Naive thymus-derived CD4-positive, alpha-beta T cell (primary cell): ENCODE measurements around the gene FRMPD4. TPM values are rescaled to one million over a fixed set of nuclear protein-coding genes. Genes with fewer than 3 reads are reported as not detected.

Experiments
- ATAC-seq: fragments of 150-1000 bp; cut with Tn5 transposase; 2 replicates; pipeline ENCODE4 v1.10.0; 2021; ENCODE audit warnings: mild to moderate bottlenecking, moderate library complexity
- CTCF ChIA-PET: fragments of 350-600 bp; sonication (Branson Sonifier 250); formaldehyde crosslinking; loops from one replicate; lab custom pipeline; 2021; ENCODE audit warnings: antibody characterized with exemption; lab: Charles Lee
- POLR2A ChIA-PET: fragments of 350-600 bp; sonication (Branson Sonifier 250); formaldehyde crosslinking; loops from one replicate; lab custom pipeline; 2021; ENCODE audit warnings: antibody characterized with exemption, inconsistent platforms; lab: Charles Lee
- DNase-seq, 9 donors: peaks; one replicate each; pipeline versions ENCODE4 v3.0.0 to v3.0.0-alpha.2; 2020 to 2022; ENCODE audit warnings: mixed read lengths in 1 of 9
- H3K27ac ChIP-seq: one replicate; pipeline ENCODE4 v1.7.0; 2013; ENCODE audit warnings: mild to moderate bottlenecking, low read depth, low read length, moderate library complexity
- H3K27me3 ChIP-seq, 2 donors: one replicate each; pipeline ENCODE4 v1.7.0; 2013; ENCODE audit warnings: low read length in 2 of 2, mild to moderate bottlenecking in 2 of 2, moderate library complexity in 2 of 2; ENCODE audit not compliant: control insufficient read depth in 2 of 2, insufficient read depth in 2 of 2
- H3K36me3 ChIP-seq, 3 experiments: 1 replicate in 2 of 3; 2 replicates in 1 of 3; pipeline ENCODE4 v1.7.0; 2013; ENCODE audit warnings: low read length in 3 of 3, mild to moderate bottlenecking in 3 of 3, moderate library complexity in 1 of 3; ENCODE audit not compliant: insufficient read depth in 3 of 3, control insufficient read depth in 2 of 3
- H3K4me1 ChIP-seq, 2 donors: one replicate each; pipeline ENCODE4 v1.7.0; 2013; ENCODE audit warnings: low read length in 2 of 2, mild to moderate bottlenecking in 2 of 2, moderate library complexity in 1 of 2; ENCODE audit not compliant: control insufficient read depth in 2 of 2, insufficient read depth in 2 of 2
- H3K4me3 ChIP-seq: 2 replicates; pipeline ENCODE4 v1.7.0; 2013; ENCODE audit warnings: mild to moderate bottlenecking, low read length
- H3K9me3 ChIP-seq, 3 experiments: 1 replicate in 2 of 3; 2 replicates in 1 of 3; pipeline ENCODE4 v1.7.0; 2013; ENCODE audit warnings: low read length in 3 of 3; ENCODE audit not compliant: control insufficient read depth in 2 of 3
- H3K27ac Mint-ChIP-seq, 9 donors: one replicate each; pipeline ENCODE4 v1.8.0; 2020 to 2022; ENCODE audit warnings: mixed read lengths in 9 of 9, mild to moderate bottlenecking in 8 of 9, moderate library complexity in 5 of 9, inconsistent platforms in 2 of 9
- H3K27me3 Mint-ChIP-seq, 5 donors: one replicate each; pipeline ENCODE4 v1.8.0; 2021 to 2022; ENCODE audit warnings: mixed read lengths in 5 of 5, mild to moderate bottlenecking in 1 of 5
- H3K36me3 Mint-ChIP-seq, 5 donors: one replicate each; pipeline ENCODE4 v1.8.0; 2020 to 2022; ENCODE audit warnings: mixed read lengths in 5 of 5, mild to moderate bottlenecking in 3 of 5, inconsistent platforms in 1 of 5
- H3K4me1 Mint-ChIP-seq, 7 donors: one replicate each; pipeline ENCODE4 v1.8.0; 2020 to 2022; ENCODE audit warnings: mixed read lengths in 7 of 7, mild to moderate bottlenecking in 3 of 7, inconsistent platforms in 1 of 7
- H3K4me3 Mint-ChIP-seq, 10 donors: one replicate each; pipeline ENCODE4 v1.8.0; 2020 to 2022; ENCODE audit warnings: mild to moderate bottlenecking in 10 of 10, mixed read lengths in 10 of 10, moderate library complexity in 6 of 10, inconsistent platforms in 2 of 10
- H3K9me3 Mint-ChIP-seq, 11 donors: one replicate each; pipeline ENCODE4 v1.8.0; 2020 to 2022; ENCODE audit warnings: mixed read lengths in 11 of 11, mild to moderate bottlenecking in 4 of 11, inconsistent platforms in 1 of 11, moderate library complexity in 1 of 11
- intact Hi-C, 2 donors: fragments of 100-400 bp; cut with micrococcal nuclease; formaldehyde crosslinking; loops; one replicate each; pipeline ENCODE4 v1.15.1; 2023
- polyA plus RNA-seq, 2 donors: library from polyadenylated mRNA; unstranded; fragments of 300-500 nt; fragmentation: Illumina TruSeq; gene quantifications; one replicate each; pipeline ENCODE4 v1.2.3, GENCODE V29; 2021
- total RNA-seq, 6 experiments: library from RNA in 5 of 6; stranded (reverse) in 5 of 6; gene quantifications; 1 replicate in 5 of 6; 2 replicates in 1 of 6; pipeline ENCODE4 v1.2.3 and lab custom pipeline; 2021 to 2026

Gene FRMPD4
- total and polyA plus RNA-seq, 7 experiments from 2014 or later, result not detected

GRCh38 chrX:12610079-12610478 lies 471.8 kb downstream of the FRMPD4 start:
- CTCF ChIA-PET, result interaction anchor here (0.6 kb wide), 1 partner anchor 154 kb away, joined by 3 read pairs; no protein-coding TSS in a partner anchor
- H3K4me3 Mint-ChIP-seq, result no peak overlapping the region
- ATAC-seq (peak; percentile 26), DNase-seq (no peak)
- H3K27ac Mint-ChIP-seq, result no peak overlapping the region
- peaks cover 0 to 12% (median 3%) of the 10 kb centered on the region in 5 donors for H3K27me3 Mint-ChIP-seq
- Histone ChIP-seq H3K4me3 (no peak overlapping the region), H3K27ac (no peak overlapping the region), H3K4me1 (no peaks in the 10 kb centered on the region), H3K36me3 (no peaks in the 10 kb centered on the region), H3K9me3 (no peaks in the 10 kb centered on the region), H3K27me3 (no peaks in the 10 kb centered on the region)
- intact Hi-C loops, result no loop called here
- no peaks in the 10 kb centered on the region for H3K4me1 Mint-ChIP-seq
- peaks cover 0 to 4% (median 0%) of the 10 kb centered on the region in 11 donors for H3K9me3 Mint-ChIP-seq
- POLR2A ChIA-PET, result no interaction called here
- no peaks in the 10 kb centered on the region for H3K36me3 Mint-ChIP-seq

GRCh38 chrX:12611471-12611870 lies 473.2 kb downstream of the FRMPD4 start:
- H3K4me1 Mint-ChIP-seq, result no peaks in the 10 kb centered on the region
- ChIA-PET CTCF (no interaction called here), POLR2A (no interaction called here)
- H3K27me3 ChIP-seq, result no peaks in the 10 kb centered on the region
- ATAC-seq, result no peak
- peaks cover 0 to 4% (median 0%) of the 10 kb centered on the region in 11 donors for H3K9me3 Mint-ChIP-seq
- no peaks in the 10 kb centered on the region for H3K9me3 ChIP-seq
- H3K36me3 ChIP-seq, result no peaks in the 10 kb centered on the region
- no peak for DNase-seq
- H3K36me3 Mint-ChIP-seq, result no peaks in the 10 kb centered on the region
- no peaks in the 10 kb centered on the region for H3K4me1 ChIP-seq
- no peak overlapping the region for H3K27ac ChIP-seq
- intact Hi-C loops, result no loop called here
- no peak overlapping the region for H3K27ac Mint-ChIP-seq
- no peak overlapping the region for H3K4me3 Mint-ChIP-seq
- no peak overlapping the region for H3K4me3 ChIP-seq
- H3K27me3 Mint-ChIP-seq, result peaks cover 0 to 12% (median 0%) of the 10 kb centered on the region in 5 donors

GRCh38 chrX:12614266-12614665 lies 476.0 kb downstream of the FRMPD4 start:
- Histone ChIP-seq H3K4me1 (no peaks in the 10 kb centered on the region), H3K4me3 (no peak overlapping the region), H3K27ac (no peak overlapping the region), H3K27me3 (no peaks in the 10 kb centered on the region), H3K36me3 (no peaks in the 10 kb centered on the region), H3K9me3 (no peaks in the 10 kb centered on the region)
- H3K9me3 Mint-ChIP-seq, result peaks cover 0 to 2% (median 0%) of the 10 kb centered on the region in 11 donors
- ATAC-seq (no peak), DNase-seq (no peak)
- no peak overlapping the region for H3K27ac Mint-ChIP-seq
- ChIA-PET POLR2A (no interaction called here), CTCF (no interaction called here)
- no peaks in the 10 kb centered on the region for H3K27me3 Mint-ChIP-seq
- intact Hi-C loops, result no loop called here
- H3K4me3 Mint-ChIP-seq, result no peak overlapping the region
- no peaks in the 10 kb centered on the region for H3K4me1 Mint-ChIP-seq
- H3K36me3 Mint-ChIP-seq, result no peaks in the 10 kb centered on the region

- POLR2A ChIA-PET, result no interaction called here
These were observed 476.8 kb downstream of the FRMPD4 start for GRCh38 chrX:12615061-12615460.

GRCh38 chrX:12617241-12617640 lies 479.0 kb downstream of the FRMPD4 start:
- Mint-ChIP-seq H3K27me3 (no peaks in the 10 kb centered on the region), H3K4me1 (no peaks in the 10 kb centered on the region), H3K36me3 (no peaks in the 10 kb centered on the region), H3K9me3 (peaks cover 0 to 18% (median 0%) of the 10 kb centered on the region in 11 donors), H3K27ac (no peak overlapping the region), H3K4me3 (no peak overlapping the region)
- H3K4me3 ChIP-seq, result no peak overlapping the region
- ATAC-seq (no peak), DNase-seq (no peak)
- POLR2A ChIA-PET, result no interaction called here
- intact Hi-C loops, result no loop called here
- no peaks in the 10 kb centered on the region for H3K9me3 ChIP-seq
- CTCF ChIA-PET, result no interaction called here
- no peaks in the 10 kb centered on the region for H3K36me3 ChIP-seq
- no peaks in the 10 kb centered on the region for H3K4me1 ChIP-seq
- H3K27me3 ChIP-seq, result no peaks in the 10 kb centered on the region
- H3K27ac ChIP-seq, result no peak overlapping the region

More at GRCh38 chrX:12615061-12615460, 476.8 kb downstream of the FRMPD4 start:
- H3K27me3 ChIP-seq, result no peaks in the 10 kb centered on the region
- Mint-ChIP-seq H3K27ac (no peak overlapping the region), H3K4me3 (no peak overlapping the region), H3K27me3 (no peaks in the 10 kb centered on the region), H3K36me3 (no peaks in the 10 kb centered on the region), H3K9me3 (peaks cover 0 to 6% (median 0%) of the 10 kb centered on the region in 11 donors), H3K4me1 (no peaks in the 10 kb centered on the region)
- CTCF ChIA-PET, result no interaction called here
- intact Hi-C loops, result no loop called here
- DNase-seq (no peak), ATAC-seq (no peak)
- no peaks in the 10 kb centered on the region for H3K9me3 ChIP-seq
- no peaks in the 10 kb centered on the region for H3K36me3 ChIP-seq
- no peaks in the 10 kb centered on the region for H3K4me1 ChIP-seq
- H3K4me3 ChIP-seq, result no peak overlapping the region
- no peak overlapping the region for H3K27ac ChIP-seq

GRCh38 chrX:12647230-12647629 lies 509.0 kb downstream of the FRMPD4 start:
- no peaks in the 10 kb centered on the region for H3K36me3 ChIP-seq
- intact Hi-C loops, result no loop called here
- H3K36me3 Mint-ChIP-seq, result no peaks in the 10 kb centered on the region
- no peaks in the 10 kb centered on the region for H3K9me3 ChIP-seq
- no peak overlapping the region for H3K4me3 Mint-ChIP-seq
- no peak overlapping the region for H3K4me3 ChIP-seq
- peaks cover 0 to 21% (median 4%) of the 10 kb centered on the region in 5 donors for H3K27me3 Mint-ChIP-seq
- H3K27ac Mint-ChIP-seq, result no peak overlapping the region
- CTCF ChIA-PET, result no interaction called here
- peaks cover 0 to 6% (median 0%) of the 10 kb centered on the region in 11 donors for H3K9me3 Mint-ChIP-seq
- POLR2A ChIA-PET, result no interaction called here
- ATAC-seq (no peak), DNase-seq (no peak)
- H3K4me1 ChIP-seq, result no peaks in the 10 kb centered on the region
- H3K27me3 ChIP-seq, result no peaks in the 10 kb centered on the region
- peaks cover 0 to 2% (median 0%) of the 10 kb centered on the region in 7 donors for H3K4me1 Mint-ChIP-seq
- H3K27ac ChIP-seq, result no peak overlapping the region

- no peak overlapping the region for H3K4me3 ChIP-seq
- H3K27me3 Mint-ChIP-seq, result peaks cover 0 to 19% (median 0%) of the 10 kb centered on the region in 5 donors
- ChIA-PET POLR2A (no interaction called here), CTCF (no interaction called here)
- H3K27ac ChIP-seq, result no peak overlapping the region
- ATAC-seq (no peak), DNase-seq (no peak)
- no peaks in the 10 kb centered on the region for H3K9me3 ChIP-seq
- no peaks in the 10 kb centered on the region for H3K4me1 ChIP-seq
- H3K4me3 Mint-ChIP-seq, result no peak overlapping the region
- H3K27ac Mint-ChIP-seq, result no peak overlapping the region
- peaks cover 0 to 5% (median 0%) of the 10 kb centered on the region in 11 donors for H3K9me3 Mint-ChIP-seq
- H3K4me1 Mint-ChIP-seq, result no peaks in the 10 kb centered on the region
- no peaks in the 10 kb centered on the region for H3K36me3 Mint-ChIP-seq
- intact Hi-C loops, result no loop called here
- H3K27me3 ChIP-seq, result no peaks in the 10 kb centered on the region
- no peaks in the 10 kb centered on the region for H3K36me3 ChIP-seq
These were observed 510.7 kb downstream of the FRMPD4 start for GRCh38 chrX:12648995-12649394.
